Putamen (tissue), 1 donor: ENCODE measurements around the gene SHROOM2.
"Not testable (repeated sequence)": the region's sequence is repeated elsewhere in the genome, so short reads cannot be mapped to it uniquely, and the experiment has no call there.

ENCODE experiments used
- DNase-seq: peaks from one replicate; pipeline ENCODE4 v3.0.0-alpha.2; 2016; ENCODE audit warnings: low spot score

The SHROOM2 gene, protein sequence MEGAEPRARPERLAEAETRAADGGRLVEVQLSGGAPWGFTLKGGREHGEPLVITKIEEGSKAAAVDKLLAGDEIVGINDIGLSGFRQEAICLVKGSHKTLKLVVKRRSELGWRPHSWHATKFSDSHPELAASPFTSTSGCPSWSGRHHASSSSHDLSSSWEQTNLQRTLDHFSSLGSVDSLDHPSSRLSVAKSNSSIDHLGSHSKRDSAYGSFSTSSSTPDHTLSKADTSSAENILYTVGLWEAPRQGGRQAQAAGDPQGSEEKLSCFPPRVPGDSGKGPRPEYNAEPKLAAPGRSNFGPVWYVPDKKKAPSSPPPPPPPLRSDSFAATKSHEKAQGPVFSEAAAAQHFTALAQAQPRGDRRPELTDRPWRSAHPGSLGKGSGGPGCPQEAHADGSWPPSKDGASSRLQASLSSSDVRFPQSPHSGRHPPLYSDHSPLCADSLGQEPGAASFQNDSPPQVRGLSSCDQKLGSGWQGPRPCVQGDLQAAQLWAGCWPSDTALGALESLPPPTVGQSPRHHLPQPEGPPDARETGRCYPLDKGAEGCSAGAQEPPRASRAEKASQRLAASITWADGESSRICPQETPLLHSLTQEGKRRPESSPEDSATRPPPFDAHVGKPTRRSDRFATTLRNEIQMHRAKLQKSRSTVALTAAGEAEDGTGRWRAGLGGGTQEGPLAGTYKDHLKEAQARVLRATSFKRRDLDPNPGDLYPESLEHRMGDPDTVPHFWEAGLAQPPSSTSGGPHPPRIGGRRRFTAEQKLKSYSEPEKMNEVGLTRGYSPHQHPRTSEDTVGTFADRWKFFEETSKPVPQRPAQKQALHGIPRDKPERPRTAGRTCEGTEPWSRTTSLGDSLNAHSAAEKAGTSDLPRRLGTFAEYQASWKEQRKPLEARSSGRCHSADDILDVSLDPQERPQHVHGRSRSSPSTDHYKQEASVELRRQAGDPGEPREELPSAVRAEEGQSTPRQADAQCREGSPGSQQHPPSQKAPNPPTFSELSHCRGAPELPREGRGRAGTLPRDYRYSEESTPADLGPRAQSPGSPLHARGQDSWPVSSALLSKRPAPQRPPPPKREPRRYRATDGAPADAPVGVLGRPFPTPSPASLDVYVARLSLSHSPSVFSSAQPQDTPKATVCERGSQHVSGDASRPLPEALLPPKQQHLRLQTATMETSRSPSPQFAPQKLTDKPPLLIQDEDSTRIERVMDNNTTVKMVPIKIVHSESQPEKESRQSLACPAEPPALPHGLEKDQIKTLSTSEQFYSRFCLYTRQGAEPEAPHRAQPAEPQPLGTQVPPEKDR (N-terminal part only)

DNA sequence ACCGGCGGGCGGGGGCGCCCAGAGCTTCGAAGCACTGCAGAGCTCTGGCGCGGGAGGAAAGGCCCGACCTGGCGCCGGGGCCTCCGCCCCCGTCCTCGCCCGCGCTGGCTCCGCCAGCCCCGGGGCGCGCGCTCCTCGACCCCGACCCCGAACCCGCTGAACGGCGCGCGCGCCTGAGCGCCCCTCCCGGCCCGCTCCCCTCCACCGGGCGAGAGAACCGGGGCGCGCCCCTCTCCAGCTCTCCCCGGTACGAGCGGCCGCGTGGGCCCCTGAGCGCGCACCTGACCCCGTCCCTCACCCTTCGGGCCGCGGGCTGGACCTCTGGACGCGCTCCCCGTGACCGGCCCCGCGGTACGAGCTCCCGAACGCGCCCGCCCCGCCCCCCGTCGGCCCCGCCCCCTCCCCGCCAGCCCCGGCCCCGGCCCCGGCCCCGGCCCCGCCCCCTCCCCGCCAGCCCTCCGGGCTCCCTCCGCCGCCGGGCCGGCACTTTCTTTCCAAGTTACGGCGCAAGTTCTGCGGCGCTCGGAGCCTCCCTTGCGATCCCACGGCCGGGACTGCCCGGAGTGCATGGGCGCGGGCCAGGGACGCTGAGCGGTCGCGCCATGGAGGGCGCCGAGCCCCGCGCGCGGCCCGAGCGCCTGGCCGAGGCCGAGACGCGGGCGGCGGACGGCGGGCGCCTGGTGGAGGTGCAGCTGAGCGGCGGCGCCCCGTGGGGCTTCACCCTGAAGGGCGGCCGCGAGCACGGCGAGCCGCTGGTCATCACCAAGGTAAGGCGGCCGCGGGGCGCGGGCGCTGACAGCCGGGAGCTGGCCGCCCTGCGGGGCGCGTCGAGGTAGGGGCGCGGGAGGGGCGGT is at the start of gene SHROOM2:
TSS of gene SHROOM2 (plus strand) at position 486 of the 854 bp plus-strand sequence. CDS start at position 603, 117 bp downstream.
- no peak for DNase-seq

GRCh38 chrX:9737363-9737762 is 48.9 kb upstream of the SHROOM2 start:
- DNase-seq = no peak

- no peak for DNase-seq
These were observed 48.1 kb upstream of the SHROOM2 start for GRCh38 chrX:9738151-9738550.

DNA sequence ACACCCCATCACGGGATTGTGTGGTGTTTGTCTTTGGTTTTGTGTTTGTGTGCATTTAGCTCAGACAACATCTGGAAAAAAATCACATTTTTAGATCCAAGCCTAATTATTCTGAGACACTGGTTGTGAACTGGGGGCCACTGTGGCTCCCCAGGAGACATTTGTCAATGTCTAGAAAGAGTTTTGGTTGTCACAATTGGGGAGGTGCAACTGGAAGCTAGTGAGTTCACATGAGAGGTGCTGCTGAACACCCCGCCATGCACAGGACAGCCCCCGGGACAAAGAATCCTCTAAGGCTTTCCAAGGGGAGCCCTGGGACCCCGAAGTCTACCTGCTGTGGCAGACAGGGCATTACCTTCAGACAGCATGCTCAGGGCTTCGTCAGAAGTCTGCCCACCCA is 47.1 kb upstream of the SHROOM2 start:
- DNase-seq = no peak

DNA sequence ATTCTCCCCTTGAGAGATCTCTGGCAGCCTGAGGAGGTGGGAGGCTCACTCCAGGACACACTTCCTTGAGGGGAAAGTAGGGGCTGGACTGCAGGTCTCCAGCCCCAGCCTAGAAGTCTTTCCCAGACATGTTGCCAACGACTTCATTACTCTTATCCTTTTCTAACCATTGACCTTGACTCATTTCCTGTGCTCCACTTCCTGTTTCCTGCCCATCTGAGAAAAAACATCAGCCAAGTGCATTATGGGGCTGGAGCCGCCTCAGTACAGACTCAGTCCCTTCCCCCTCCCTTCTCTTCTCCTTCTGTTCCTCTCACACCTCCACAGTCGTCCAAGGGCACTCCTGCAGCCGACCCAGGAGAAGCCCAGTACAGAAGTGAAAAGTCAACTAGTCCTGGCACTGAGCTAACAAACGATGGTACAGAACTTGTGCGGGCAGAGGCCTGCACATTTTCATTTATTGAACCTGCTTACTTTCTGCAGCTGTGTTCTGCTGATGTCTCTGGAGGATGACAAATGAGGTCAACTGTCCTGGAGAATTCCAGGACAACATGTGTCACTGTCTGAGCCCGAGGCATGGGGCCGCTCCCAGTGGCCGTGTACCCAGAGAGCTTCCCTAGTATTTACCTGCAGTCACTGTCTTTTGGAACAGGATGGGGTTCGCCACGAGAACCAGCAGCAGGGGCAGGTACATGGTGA is 40.7 kb upstream of the SHROOM2 start:
- DNase-seq = no peak

DNA sequence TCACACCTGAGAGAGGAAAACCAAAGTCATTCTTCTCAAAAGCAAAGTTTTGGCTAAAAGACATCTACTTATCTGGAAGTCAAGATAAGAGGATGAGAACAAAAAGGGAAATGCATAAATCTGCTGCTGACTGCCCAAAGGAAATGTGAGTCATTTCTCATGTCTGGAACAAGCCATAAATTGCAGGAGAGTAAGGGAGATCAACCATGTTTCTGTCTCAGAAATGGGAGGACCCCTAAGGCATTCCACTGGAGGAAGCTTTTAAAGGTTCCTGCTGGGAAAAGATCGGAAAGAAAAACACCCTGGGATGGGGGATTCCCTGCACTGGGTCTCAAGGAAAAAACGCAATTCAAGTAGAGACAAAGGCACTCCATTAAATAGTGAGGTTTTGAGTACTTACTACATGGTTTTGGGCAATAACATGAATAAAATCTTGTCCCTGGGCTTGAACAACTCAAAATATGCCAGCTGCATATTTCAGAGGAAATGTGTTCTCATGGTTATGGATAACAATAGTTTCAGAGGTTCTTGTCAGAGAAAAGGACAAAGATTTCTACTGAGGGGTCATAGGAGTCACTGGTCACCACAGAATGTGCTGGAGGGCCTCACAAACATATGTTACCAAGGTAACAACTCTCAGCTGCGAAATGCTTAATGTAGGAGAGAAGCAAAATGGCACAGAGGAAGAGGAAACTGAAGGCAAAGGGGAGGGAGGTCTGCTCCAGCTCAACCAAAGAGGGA is 39.9 kb upstream of the SHROOM2 start:
- DNase-seq = no peak

DNA sequence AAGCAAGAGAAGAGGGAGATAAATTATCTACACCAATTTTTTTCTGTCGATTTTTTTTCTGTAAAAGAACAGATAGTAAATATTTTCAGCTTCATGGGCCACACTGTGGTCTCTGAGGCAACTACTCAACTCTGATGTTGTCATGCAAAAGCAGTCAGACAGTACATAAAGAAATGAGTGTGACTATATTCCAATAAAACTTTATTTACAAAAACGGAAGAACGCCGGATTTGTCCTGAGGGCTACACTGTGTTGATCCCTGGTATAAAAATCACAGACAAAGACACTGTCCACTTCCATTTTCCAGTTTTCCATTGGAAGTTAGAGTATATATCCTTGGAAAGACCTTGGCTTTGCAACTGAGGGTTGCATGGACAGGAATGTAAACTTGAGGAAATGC is 38.6 kb upstream of the SHROOM2 start:
- DNase-seq = no peak

DNA sequence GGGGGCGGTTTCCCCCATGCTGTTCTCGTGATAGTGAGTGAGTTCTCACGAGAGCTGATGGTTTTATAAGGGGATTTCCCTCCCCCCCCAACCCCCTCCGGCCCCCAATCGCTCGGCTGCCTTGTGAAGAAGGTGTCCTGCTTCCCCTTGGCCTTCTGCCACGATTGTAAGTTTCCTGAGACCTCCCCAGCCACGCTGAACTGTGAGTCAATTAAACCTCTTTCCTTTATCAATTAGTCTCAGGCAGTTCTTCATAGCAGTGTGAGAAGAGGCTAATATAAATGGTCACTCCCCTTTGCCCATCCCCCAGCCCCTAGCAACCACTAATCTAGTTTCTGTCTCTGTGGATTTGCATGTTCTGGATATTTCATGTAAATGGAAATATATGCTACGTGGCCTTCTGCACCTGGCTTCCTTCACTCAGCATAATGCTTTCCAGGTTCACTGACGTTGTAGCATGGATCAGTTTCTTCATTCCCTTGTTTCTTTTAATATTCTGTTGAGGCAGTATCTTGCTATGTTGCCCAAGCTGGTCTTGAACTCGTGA is 37.0 kb upstream of the SHROOM2 start:
- DNase-seq = no peak

- no peak for DNase-seq
These were observed 28.9 kb upstream of the SHROOM2 start for GRCh38 chrX:9757366-9757765.

GRCh38 chrX:9758021-9758638 is 28.1 kb upstream of the SHROOM2 start:
- no peak for DNase-seq

DNA sequence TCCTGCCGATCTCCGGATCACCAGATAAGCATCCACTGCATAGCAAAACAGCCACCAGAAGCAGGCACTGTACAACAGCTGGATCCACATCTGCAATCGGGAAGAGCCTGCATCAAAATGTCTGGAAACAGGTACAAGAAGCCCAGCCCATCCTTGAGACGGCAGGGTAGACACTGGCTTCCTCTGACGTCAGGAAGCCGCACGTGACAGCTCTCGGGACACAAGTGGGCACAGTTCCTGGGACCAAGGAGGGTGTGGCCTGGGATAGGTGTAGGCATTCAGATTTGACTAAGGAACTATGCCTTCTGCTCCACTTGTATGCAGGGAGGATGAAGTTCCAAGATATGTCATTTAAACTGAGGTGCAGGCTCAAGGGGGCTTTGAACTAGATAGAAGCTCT is 26.9 kb upstream of the SHROOM2 start:
- DNase-seq = no peak

DNA sequence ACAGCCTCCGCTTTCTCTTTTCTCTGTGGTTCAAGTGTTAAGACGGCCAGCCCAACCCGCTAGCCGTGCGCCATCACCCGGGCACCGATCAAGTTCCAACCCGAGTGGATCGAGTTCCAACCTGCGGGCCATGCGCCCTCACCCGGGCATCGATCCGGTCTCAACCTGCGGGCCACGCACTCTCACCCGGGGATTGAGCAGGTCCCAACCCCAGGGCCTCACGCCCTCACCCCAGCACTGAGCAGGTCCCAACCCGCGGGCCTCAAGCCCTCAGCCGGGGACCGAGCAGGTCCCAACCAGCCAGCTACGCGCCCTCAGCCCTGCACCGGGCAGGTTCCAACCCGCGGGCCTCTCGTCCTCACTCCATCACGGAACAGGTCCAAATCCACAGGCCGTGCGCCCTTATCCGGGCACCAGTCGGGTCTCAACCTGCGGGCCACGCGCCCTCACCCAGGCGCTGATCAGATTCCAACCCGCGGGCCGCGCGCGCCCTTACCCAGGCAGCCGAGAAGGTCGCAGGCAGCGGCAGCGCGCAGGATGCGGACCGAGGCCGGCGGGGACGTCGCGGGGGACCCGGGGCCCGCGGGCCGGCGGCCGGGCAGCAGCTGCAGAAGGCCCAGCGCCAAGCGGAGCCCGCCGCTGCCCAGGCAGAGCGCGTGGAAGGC is 21.0 kb upstream of the SHROOM2 start:
- DNase-seq = no peak

- DNase-seq = no peak
These were observed 20.5 kb upstream of the SHROOM2 start, which contains the start of gene GPR143 for GRCh38 chrX:9765737-9766097. Gene GPR143, minus strand, starts transcription at chrX:9765847. Its CDS starts 30 bp downstream, at chrX:9765817.

- DNase-seq = no peak
These were observed 18.9 kb upstream of the SHROOM2 start for GRCh38 chrX:9767375-9767774.

DNA sequence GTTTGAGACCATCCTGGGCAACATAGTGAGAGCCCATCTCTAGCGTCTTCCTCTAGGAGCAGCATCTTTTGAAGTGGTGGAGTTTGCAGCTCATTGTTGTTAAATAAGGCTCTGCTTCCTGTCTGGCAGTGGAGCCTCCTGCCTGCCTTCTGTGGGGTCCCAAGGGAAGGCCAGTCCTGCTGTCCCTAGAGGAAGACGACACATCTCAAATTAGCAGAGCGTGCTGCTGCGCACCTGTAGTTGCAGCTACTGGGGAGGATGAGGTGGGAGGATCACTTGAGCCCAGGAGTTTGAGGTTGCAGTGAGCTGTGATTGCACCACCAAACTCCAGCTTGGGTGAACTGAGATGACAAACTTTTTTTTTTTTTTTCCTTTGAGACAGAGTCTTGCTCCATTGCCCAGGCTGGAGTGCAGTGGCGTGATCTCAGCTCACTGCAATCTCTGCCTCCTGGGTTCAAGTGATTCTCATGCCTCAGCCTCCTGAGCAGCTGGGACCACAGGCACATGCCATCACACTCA is 17.8 kb upstream of the SHROOM2 start:
- not testable (repeated sequence) for DNase-seq

- DNase-seq = no peak
These were observed 15.9 kb upstream of the SHROOM2 start for GRCh38 chrX:9770319-9770718.

DNA sequence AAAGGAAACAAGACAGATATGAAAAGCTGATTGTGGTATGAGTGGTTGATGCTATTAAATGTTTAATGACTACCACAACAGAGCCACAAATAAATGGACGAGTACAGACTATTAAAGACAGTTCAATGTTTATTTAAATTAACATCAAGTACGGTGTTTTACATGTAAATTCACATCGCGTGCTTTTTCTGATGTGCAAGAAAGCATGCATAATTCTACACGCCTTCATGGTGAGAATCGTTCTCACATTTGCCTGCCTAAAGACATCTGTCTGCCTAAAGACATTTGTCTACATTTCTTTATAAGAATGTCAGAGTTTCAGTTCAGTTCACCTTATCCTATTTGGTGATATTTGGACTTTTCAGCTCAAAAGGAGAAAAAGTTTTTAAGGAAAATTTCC is 13.3 kb upstream of the SHROOM2 start:
- no peak for DNase-seq

GRCh38 chrX:9775930-9776329 is 10.3 kb upstream of the SHROOM2 start:
- no peak for DNase-seq
